ENCODE results near the gene TGFB1.
"Not testable (repeated sequence)": the region's sequence is repeated elsewhere in the genome, so short reads cannot be mapped to it uniquely, and the experiment has no call there.

The TGFB1 gene

DNA sequence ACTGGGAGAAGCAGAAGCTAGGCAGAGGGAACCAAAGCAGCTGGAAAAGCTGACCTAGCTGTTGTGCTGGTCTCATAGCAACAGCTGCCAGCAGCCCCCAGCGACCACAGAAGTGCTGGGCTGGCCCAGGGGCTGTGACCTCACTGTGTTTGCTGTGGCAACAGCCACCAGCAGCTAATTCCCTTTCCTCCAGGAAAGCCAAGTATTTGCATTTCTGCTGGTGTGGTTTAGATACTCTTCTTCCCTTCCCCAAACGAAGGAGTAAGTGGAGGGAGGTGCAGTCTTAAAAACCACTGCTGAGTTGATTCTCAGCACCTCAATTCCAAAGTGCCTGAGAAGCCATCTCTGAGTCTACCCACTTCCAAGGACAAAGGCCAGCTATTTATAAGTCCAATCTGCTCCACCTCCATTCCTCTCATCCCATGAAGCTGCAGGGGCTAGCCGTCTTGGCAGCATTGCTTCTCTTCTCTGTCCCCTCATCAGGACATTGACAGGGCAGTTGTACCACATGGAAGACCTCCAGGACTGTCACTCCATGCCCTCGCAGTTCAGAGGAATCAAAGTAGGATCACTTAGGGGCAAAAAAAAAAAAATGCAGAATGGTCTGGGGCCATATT lies 55.3 kb downstream of the TGFB1 start:
- DNase-seq = peak; percentile 89

DNA sequence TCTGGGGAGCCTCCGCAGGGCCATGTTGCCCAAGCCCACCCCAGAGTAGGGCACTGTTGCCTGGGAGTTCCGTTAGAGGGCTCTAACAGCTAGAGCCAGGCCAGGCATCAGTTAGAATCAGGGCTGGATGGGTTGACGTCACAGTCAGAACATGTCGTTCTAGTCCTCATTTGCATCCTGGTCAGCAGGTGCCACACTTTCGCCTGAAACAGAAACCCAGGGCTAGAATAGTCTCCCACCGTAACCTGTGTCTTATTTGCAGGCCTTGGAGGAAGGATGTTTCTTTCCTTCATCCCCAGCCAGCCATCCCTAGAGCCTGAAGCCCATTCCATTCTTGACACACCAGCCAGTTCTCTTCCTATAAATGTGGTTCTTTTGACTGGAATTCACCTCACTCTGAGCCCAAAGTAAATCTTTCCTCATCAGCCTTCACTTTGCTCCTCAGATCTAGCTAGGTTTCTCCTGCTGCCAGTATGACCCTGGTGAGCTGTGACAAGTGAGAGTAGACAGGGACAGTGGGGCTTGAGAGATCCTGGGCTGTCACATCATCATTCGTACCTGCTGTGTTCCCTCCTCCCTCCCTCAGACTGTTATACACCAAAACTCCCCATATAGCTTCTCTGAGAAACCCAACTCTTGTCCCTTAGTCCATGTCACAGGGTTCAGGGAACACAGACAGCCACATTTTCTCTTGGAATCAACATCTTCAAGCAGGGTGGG lies 55.9 kb downstream of the TGFB1 start:
- DNase-seq = peak; percentile 15

GRCh38 chr19:41296433-41296871 lies 57.3 kb downstream of the TGFB1 start:
- DNase-seq = no peak

GRCh38 chr19:41295499-41295898 lies 58.2 kb downstream of the TGFB1 start:
- DNase-seq = no peak

DNA sequence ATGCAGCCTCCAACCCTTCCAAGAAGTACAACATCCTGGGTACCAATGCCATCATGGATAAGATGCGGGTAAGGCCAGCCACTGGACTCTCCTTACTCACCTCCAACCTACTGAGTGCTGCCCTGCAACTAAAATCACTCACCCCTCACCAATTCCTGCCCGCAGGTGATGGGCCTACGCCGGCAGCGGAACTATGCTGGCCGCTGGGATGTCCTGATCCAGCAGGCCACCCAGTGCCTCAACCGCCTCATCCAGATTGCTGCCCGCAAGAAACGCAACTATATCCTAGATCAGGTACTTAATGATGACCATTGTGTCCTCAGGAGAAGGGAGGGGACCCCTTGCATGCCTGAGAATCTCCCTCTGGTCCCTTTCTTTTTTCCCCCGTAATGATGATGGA lies 59.3 kb downstream of the TGFB1 start:
- no peak for DNase-seq

GRCh38 chr19:41289814-41290213 lies 63.9 kb downstream of the TGFB1 start:
- not testable (repeated sequence) for DNase-seq

- no peak for DNase-seq
Measured at GRCh38 chr19:41288673-41289530, 64.8 kb downstream of the TGFB1 start.

Data from NCI-H2227 treated with DMSO at 0.1 percent for 48 hours (cell line).